Measurements from ENCODE around the gene ASTN2.

Gene ASTN2

GRCh38 chr9:116558818-116559540 is 855.9 kb downstream of the ASTN2 start:
- DNase-seq (ENCODE audit: low read depth) = no peak

GRCh38 chr9:116558035-116558434 is 856.8 kb downstream of the ASTN2 start:
- DNase-seq (ENCODE audit: low read depth) = no peak

GRCh38 chr9:116555556-116556155 is 859.2 kb downstream of the ASTN2 start:
- no peak for DNase-seq (ENCODE audit: low read depth)

- no peak for DNase-seq (ENCODE audit: low read depth)
Observed at GRCh38 chr9:116555119-116555518, 859.7 kb downstream of the ASTN2 start.

GRCh38 chr9:116550696-116551436 is 864.0 kb downstream of the ASTN2 start:
- no peak for DNase-seq (ENCODE audit: low read depth)

- DNase-seq (ENCODE audit: low read depth) = no peak
Observed at GRCh38 chr9:116549786-116550660, 864.8 kb downstream of the ASTN2 start.

GRCh38 chr9:116549061-116549664 is 865.7 kb downstream of the ASTN2 start:
- no peak for DNase-seq (ENCODE audit: low read depth)

- no peak for DNase-seq (ENCODE audit: low read depth)
Observed at GRCh38 chr9:116547729-116548426, 867.0 kb downstream of the ASTN2 start.

GRCh38 chr9:116546711-116547581 is 867.9 kb downstream of the ASTN2 start:
- no peak for DNase-seq (ENCODE audit: low read depth)

- DNase-seq (ENCODE audit: low read depth) = no peak
Observed at GRCh38 chr9:116544896-116545295, 870.0 kb downstream of the ASTN2 start.

GRCh38 chr9:116543731-116544400 is 871.0 kb downstream of the ASTN2 start:
- DNase-seq (ENCODE audit: low read depth) = no peak

- no peak for DNase-seq (ENCODE audit: low read depth)
Observed at GRCh38 chr9:116541402-116541801, 873.5 kb downstream of the ASTN2 start.

GRCh38 chr9:116539549-116539948 is 875.3 kb downstream of the ASTN2 start:
- DNase-seq (ENCODE audit: low read depth) = no peak

GRCh38 chr9:116525611-116526010 is 889.2 kb downstream of the ASTN2 start:
- no peak for DNase-seq (ENCODE audit: low read depth)

- no peak for DNase-seq (ENCODE audit: low read depth)
Observed at GRCh38 chr9:116524778-116525470, 889.9 kb downstream of the ASTN2 start.

- no peak for DNase-seq (ENCODE audit: low read depth)
Observed at GRCh38 chr9:116520218-116520617, 894.6 kb downstream of the ASTN2 start.

GRCh38 chr9:116516456-116516855 is 898.4 kb downstream of the ASTN2 start:
- DNase-seq (ENCODE audit: low read depth) = no peak

GRCh38 chr9:116515541-116515940 is 899.3 kb downstream of the ASTN2 start:
- no peak for DNase-seq (ENCODE audit: low read depth)

- no peak for DNase-seq (ENCODE audit: low read depth)
Observed at GRCh38 chr9:116506685-116507084, 908.2 kb downstream of the ASTN2 start.

Measured in stimulated activated CD8-positive, alpha-beta memory T cell treated with anti-CD3 and anti-CD28 coated beads, Interleukin-12 subunit alpha, Interleukin-12 subunit beta, amount 100 ng/mL, for 4 hours (primary cell).